Loucy (cell line): ENCODE results near the gene USP38.

Source experiments
- H2AFZ ChIP-seq: fragments of 200-600 bp; sonication (generic); 2 replicates; pipeline ENCODE4 v1.6.0; 2016; ENCODE audit warnings: antibody characterized with exemption, mild to moderate bottlenecking, low read length, moderate library complexity
- H3F3A ChIP-seq: fragments of 200-600 bp; 2 replicates; pipeline ENCODE4 v1.6.0; 2016; ENCODE audit warnings: antibody characterized with exemption, low read depth, mild to moderate bottlenecking
- H3K27me3 ChIP-seq: fragments of 200-600 bp; sonication (generic); 2 replicates; pipeline ENCODE4 v1.6.1; 2014; ENCODE audit warnings: low read length, mild to moderate bottlenecking; ENCODE audit not compliant: insufficient read depth, poor library complexity, severe bottlenecking
- H3K36me3 ChIP-seq: fragments of 200-600 bp; sonication (generic); 2 replicates; pipeline ENCODE4 v1.6.1; 2016; ENCODE audit warnings: low read length; ENCODE audit not compliant: insufficient read depth
- H3K4me1 ChIP-seq: fragments of 200-600 bp; sonication (generic); 2 replicates; pipeline ENCODE4 v1.5.1; 2014; ENCODE audit warnings: low read length, mild to moderate bottlenecking; ENCODE audit not compliant: insufficient read depth, poor library complexity, severe bottlenecking
- H3K4me2 ChIP-seq: fragments of 200-600 bp; sonication (generic); 2 replicates; pipeline ENCODE4 v1.6.0; 2014; ENCODE audit warnings: antibody characterized with exemption, low read length, low read depth, mild to moderate bottlenecking; ENCODE audit not compliant: poor library complexity, severe bottlenecking
- H3K4me3 ChIP-seq: fragments of 200-600 bp; sonication (generic); 2 replicates; pipeline ENCODE4 v1.5.1; 2014; ENCODE audit warnings: low read length, mild to moderate bottlenecking, mixed read lengths; ENCODE audit not compliant: poor library complexity, severe bottlenecking
- H3K79me2 ChIP-seq: fragments of 200-600 bp; sonication (generic); 2 replicates; pipeline ENCODE4 v1.6.1; 2014; ENCODE audit warnings: low read length; ENCODE audit not compliant: insufficient read depth
- H3K9ac ChIP-seq: fragments of 200-600 bp; sonication (generic); 2 replicates; pipeline ENCODE4 v1.6.0; 2014; ENCODE audit warnings: mild to moderate bottlenecking, low read depth, low read length, moderate library complexity; ENCODE audit not compliant: poor library complexity, severe bottlenecking
- H3K9me2 ChIP-seq: fragments of 200-600 bp; sonication (generic); replicated peaks from 2 replicates; pipeline ENCODE4 v1.6.1; 2016; ENCODE audit warnings: low read depth, low read length, mixed read lengths
- H3K9me3 ChIP-seq: fragments of 200-600 bp; sonication (generic); 2 replicates; pipeline ENCODE4 v1.6.1; 2014; ENCODE audit warnings: mild to moderate bottlenecking, antibody characterized with exemption, low read length, low read depth; ENCODE audit not compliant: insufficient read depth
- H4K20me1 ChIP-seq: fragments of 200-600 bp; sonication (generic); 2 replicates; pipeline ENCODE4 v1.6.0; 2014; ENCODE audit warnings: antibody characterized with exemption, low read length, mild to moderate bottlenecking; ENCODE audit not compliant: insufficient read depth, poor library complexity, severe bottlenecking
- EZH2phosphoT487 ChIP-seq: fragments of 200-600 bp; IDR thresholded peaks from 2 replicates; pipeline ENCODE4 v1.6.1; 2018; ENCODE audit warnings: antibody characterized with exemption, mild to moderate bottlenecking, moderate library complexity, borderline replicate concordance
- TF ChIP-seq, protein P1 (sequence below): fragments of 200-600 bp; sonication (generic); conservative IDR thresholded peaks from 2 replicates; pipeline ENCODE4 v1.5.1; 2014; ENCODE audit warnings: mild to moderate bottlenecking, antibody characterized with exemption, low read length

The USP38 gene

DNA sequence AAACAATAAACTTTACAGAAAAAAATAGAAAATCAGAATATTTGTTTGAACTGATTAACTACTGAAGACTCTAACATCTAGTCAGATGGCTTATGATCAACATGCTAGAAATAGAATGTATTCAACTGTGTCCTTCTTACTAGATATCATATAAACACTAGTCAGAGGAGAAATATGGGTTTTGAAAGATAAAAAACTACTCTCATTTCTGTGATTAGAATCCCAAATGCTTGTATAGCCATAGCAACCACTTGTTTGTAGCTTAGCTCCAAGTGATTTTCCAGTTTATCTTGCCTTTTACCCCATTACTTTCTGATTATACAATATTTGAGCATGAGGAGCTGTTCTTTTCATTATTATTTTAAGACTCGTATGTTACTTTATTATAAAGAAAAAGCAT is 31.2 kb downstream of the USP38 start:
- H3K27me3 ChIP-seq, result no peaks in the 10 kb centered on the region
- no peaks in the 10 kb centered on the region for H3K9me3 ChIP-seq
- no peaks in the 10 kb centered on the region for H4K20me1 ChIP-seq
- TF ChIP-seq, protein P1, sequence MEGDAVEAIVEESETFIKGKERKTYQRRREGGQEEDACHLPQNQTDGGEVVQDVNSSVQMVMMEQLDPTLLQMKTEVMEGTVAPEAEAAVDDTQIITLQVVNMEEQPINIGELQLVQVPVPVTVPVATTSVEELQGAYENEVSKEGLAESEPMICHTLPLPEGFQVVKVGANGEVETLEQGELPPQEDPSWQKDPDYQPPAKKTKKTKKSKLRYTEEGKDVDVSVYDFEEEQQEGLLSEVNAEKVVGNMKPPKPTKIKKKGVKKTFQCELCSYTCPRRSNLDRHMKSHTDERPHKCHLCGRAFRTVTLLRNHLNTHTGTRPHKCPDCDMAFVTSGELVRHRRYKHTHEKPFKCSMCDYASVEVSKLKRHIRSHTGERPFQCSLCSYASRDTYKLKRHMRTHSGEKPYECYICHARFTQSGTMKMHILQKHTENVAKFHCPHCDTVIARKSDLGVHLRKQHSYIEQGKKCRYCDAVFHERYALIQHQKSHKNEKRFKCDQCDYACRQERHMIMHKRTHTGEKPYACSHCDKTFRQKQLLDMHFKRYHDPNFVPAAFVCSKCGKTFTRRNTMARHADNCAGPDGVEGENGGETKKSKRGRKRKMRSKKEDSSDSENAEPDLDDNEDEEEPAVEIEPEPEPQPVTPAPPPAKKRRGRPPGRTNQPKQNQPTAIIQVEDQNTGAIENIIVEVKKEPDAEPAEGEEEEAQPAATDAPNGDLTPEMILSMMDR, result no peak
- no peak for TF ChIP-seq EZH2phosphoT487
- no peak overlapping the region for H3K4me3 ChIP-seq
- no peak overlapping the region for H3K9ac ChIP-seq
- no peak overlapping the region for H2AFZ ChIP-seq
- no peaks in the 10 kb centered on the region; the same call in 1 of the 2 replicates for H3F3A ChIP-seq
- no peaks in the 10 kb centered on the region for H3K79me2 ChIP-seq
- peaks cover 19% of the 10 kb centered on the region for H3K4me1 ChIP-seq
- H3K4me2 ChIP-seq, result no peak overlapping the region
- H3K9me2 ChIP-seq, result no peaks in the 10 kb centered on the region
- peaks cover 42% of the 10 kb centered on the region for H3K36me3 ChIP-seq

DNA sequence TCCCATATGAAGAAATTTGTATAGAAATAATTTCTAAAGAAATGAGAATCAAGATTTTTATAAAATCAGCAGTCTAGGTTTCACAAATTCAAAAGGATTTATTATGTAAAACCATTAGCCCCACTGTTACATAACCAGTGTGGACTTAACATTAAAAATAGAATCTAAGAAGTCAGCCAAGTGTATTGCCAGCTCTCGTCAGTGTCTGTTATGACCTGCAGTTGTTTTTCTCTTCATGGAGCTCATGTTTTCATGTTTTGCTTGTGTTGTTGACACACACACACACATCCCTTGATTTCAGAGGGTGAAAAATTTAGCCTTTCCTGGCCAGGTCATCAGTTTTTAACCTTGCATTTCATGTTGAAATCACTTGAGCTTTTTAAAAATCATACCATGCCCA is 39.5 kb downstream of the USP38 start:
- no peak overlapping the region for H2AFZ ChIP-seq
- no peak overlapping the region for H3K4me2 ChIP-seq
- H3K4me3 ChIP-seq, result no peak overlapping the region
- H3K79me2 ChIP-seq, result no peaks in the 10 kb centered on the region
- H4K20me1 ChIP-seq, result no peaks in the 10 kb centered on the region
- H3K4me1 ChIP-seq, result no peaks in the 10 kb centered on the region
- TF ChIP-seq, protein P1, result no peak
- TF ChIP-seq EZH2phosphoT487, result no peak
- peaks cover 16% of the 10 kb centered on the region for H3K36me3 ChIP-seq
- H3K27me3 ChIP-seq, result no peaks in the 10 kb centered on the region
- no peaks in the 10 kb centered on the region for H3K9me3 ChIP-seq
- no peaks in the 10 kb centered on the region for H3F3A ChIP-seq
- H3K9ac ChIP-seq, result no peak overlapping the region
- H3K9me2 ChIP-seq, result no peaks in the 10 kb centered on the region

DNA sequence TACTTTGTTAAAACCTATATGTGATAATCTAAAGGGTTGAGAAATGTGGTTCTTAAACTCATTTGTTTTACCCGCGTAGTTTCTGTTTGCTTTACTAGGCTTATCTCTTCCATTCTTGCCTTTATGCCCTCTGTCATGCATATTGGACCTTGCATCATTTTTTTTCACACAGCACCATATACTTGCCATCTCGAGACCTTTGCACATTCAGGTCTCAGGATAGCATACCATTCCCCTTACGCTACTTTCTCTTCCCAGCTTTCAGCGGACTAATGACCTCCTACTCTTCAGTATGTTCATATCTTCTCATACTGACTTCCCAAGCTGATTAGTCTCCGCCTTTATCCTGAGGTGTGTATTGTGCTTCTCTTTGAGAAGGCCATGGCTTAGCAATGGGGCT is 40.5 kb downstream of the USP38 start:
- Histone ChIP-seq H2AFZ (no peak overlapping the region), H4K20me1 (no peaks in the 10 kb centered on the region), H3K36me3 (peaks cover 15% of the 10 kb centered on the region; the same call in 1 of the 2 replicates), H3K9me3 (no peaks in the 10 kb centered on the region), H3K9ac (no peak overlapping the region), H3K4me1 (no peaks in the 10 kb centered on the region), H3K9me2 (no peaks in the 10 kb centered on the region), H3K79me2 (no peaks in the 10 kb centered on the region), H3F3A (no peaks in the 10 kb centered on the region), H3K27me3 (no peaks in the 10 kb centered on the region), H3K4me2 (no peak overlapping the region), H3K4me3 (no peak overlapping the region)
- no peak for TF ChIP-seq EZH2phosphoT487
- TF ChIP-seq, protein P1, result no peak
